Measurements from ENCODE around the gene CACNB4.

CACNB4 gene

DNA sequence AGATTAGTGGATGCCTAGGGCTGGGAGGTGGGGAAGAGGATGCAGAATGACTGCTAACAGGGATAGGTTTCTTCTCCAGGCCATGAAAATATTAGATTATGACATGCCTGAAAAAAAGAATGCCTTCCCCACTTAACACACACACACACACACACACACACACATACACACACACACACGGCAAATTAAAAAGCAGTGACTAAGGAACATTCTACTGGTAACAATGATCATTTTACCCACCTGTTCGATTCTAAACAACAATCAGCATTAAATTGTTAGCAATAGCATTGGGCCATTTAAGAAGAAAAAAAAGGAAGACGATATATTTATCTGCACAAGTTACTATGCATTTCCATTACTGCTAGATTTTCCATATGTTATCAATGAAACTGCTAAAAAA lies 10.8 kb downstream of the CACNB4 start:
- no peak for DNase-seq

GRCh38 chr2:152086231-152086630 lies 12.6 kb downstream of the CACNB4 start:
- DNase-seq = no peak

GRCh38 chr2:152084076-152084475 lies 14.8 kb downstream of the CACNB4 start:
- DNase-seq = no peak

GRCh38 chr2:152083202-152083875 lies 15.5 kb downstream of the CACNB4 start:
- no peak for DNase-seq

DNA sequence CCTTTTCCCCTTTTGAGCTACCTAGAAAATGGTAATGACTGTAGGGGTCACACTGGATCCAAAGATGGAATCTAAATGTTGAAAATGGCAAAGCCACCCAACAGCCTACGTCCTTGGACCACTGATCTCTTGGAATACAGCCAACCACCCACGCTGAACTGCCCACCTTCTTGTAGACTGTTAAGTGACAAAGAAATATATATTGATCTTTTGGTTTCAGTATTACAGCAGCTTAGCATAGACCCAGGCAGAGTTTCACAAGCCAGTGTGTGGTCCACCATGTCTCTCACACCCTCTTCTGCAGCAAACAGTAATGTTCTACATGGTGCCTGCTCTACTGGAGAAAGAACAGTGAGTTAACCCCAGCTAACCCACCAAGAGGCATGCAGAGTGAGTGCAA lies 20.2 kb downstream of the CACNB4 start:
- no peak for DNase-seq

DNA sequence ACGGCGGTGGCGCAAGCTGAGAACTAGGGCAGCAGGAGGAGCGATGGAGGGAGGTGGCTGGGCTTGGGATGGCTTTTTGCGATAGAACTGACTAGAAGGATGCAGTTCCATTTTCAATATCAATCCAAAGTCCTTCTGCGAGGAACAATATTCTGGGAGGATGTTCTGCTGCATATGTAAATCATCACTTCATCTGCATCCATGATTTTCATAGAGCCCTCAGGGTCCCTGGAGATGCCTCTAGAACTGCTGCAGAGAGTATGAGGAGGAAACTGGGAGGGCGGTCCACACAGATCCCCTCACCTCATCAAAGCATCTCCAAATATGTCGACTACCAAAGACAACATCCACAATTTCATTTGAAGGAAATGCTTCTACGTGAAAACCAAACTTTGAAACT lies 20.8 kb downstream of the CACNB4 start:
- DNase-seq = no peak

- DNase-seq = no peak
Observed at GRCh38 chr2:152075461-152076050, 23.3 kb downstream of the CACNB4 start.

GRCh38 chr2:152072011-152072410 lies 26.8 kb downstream of the CACNB4 start:
- DNase-seq = no peak

DNA sequence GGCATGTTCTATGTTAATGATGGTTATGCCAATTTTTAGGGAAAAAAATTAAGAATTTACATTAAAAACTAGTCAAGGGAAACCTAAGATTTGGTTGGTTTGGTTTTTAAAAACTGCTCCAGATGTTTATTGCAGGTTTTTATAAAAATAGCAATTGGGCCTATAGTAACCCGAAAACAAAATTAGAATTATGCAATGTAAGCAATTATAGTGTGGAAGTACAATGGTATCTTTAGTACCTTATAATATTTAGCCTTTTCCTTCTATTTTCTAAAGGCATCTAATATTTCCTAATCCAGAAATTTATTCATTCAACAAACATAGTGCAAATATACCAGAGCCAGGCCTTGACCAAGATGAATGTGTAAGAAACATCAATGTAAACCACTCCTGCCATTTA lies 27.3 kb downstream of the CACNB4 start:
- DNase-seq = no peak

GRCh38 chr2:152071092-152071491 lies 27.8 kb downstream of the CACNB4 start:
- DNase-seq = no peak

DNA sequence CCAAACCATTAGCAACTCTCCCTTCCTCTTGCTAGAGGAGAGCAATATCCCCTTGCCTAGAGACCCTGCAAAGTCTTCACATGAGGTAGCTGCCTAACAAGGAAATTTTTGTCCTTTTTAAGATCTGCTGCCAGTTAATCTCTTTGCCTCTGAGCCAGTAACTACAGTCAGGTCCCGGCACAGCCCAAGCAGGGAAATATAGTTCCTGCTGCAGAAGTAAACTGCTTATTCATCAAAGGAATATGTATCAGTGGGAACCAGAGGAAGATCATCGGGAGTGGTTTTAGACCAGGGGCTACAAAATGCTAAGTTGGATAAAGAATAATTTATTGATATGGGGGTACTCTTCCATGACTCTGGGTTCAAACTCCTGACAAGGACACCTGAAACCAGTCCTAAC lies 30.6 kb downstream of the CACNB4 start:
- DNase-seq = no peak

DNA sequence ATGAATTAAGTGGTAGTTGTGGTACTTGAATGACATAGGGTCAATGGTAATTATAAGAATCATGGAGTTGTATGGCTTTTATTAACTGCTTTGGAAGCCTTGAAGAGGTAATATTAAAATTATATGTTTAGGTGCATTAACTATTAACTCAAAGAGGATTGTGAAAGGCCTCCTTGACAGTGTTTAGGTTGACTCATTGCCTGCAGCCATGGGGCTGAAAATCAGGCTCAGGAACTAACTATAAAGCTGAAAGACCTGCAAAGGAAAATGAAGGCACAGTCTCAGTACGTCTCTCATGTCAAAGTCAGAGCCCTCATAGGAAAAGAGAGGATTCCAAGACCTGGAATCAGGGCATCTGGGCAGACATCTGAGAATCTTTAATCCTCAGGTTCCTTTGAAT lies 31.0 kb downstream of the CACNB4 start:
- no peak for DNase-seq

DNA sequence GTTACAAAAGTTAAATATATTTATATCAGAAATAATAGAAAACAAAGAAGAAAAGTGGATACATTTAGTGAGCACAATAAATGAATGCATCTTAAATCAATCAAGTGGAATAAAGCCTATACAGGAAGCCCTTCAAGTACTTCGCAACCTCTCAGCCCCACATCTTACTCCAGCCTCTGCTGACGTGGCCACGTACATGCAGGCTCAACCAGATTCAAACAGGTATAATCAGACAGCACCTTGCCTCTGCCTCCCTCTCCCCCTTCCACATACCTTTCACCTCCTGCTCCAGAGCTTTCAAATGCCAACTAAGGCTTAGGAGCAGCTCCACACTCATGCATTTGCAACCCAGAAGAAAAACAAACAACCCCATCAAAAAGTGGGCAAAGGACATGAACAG lies 32.9 kb downstream of the CACNB4 start:
- no peak for DNase-seq

- DNase-seq = no peak
Observed at GRCh38 chr2:152064001-152064400, 34.8 kb downstream of the CACNB4 start.

DNA sequence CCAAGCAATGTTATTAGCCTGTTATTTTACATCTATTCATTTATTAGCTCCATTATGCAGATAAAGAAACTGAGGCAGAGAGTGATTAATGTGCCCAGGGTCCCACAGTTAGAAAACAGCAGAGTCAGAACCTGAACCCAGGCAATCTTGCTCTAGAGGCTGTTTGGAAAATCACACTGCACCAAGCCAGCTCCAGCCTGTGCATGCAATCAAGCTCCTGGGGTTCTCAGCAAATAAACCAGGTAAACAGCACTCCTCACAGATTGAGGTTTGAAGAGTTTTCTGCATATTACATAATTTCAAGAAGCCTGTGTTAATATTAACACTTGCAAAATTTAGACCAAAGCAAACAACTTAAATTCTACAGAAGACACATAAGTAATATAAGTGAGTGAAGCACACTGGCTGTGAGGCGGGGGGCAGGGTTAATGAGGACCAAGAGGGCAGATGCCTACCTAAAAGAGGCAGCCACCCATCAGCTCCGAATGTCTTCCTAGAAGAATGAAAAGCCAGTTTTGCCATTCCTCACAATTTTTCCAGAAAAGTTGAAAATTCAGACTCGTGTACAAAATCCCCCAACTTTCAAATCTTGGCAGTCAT lies 35.4 kb downstream of the CACNB4 start:
- DNase-seq = no peak

- DNase-seq = no peak
Observed at GRCh38 chr2:152062125-152063091, 36.4 kb downstream of the CACNB4 start.

DNA sequence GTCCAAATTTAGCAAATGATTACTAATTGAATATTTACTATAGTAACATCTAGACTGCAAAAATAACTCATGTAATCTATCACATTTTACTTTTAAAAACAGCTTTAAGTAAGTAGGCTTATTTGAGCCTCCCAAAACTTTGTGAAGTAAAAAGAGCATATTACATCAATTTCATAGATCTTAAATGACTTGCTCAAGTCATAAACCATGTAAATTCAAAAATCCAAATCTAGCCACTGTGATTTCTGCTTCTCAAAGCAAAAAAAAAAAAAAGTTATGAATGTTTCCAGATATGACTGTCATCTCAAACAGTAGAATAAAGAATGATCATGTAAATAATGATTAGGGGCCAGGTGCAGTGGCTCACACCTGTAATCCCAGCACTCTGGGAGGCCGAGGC lies 37.5 kb downstream of the CACNB4 start:
- no peak for DNase-seq

DNA sequence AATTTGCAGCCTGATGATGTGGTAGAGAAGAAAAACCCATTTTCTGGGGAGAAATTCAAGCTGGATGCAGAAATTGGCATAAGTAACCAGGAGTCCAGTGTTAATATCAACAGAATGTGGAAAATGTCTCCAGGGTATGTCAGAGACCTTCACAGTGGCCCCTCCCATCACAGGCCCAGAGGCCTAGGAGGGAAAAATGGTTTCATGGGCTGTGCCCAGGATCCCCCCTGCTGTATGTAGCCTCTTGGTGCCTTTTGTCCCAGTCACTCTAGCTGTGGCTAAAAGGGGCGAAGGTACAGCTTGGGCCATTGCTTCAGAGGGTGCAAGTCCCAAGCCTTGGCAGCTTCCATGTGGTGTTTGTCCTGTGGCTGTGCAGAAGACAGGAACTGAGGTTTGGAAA lies 40.2 kb downstream of the CACNB4 start:
- no peak for DNase-seq

GRCh38 chr2:152056418-152056817 lies 42.4 kb downstream of the CACNB4 start:
- DNase-seq = no peak

DNA sequence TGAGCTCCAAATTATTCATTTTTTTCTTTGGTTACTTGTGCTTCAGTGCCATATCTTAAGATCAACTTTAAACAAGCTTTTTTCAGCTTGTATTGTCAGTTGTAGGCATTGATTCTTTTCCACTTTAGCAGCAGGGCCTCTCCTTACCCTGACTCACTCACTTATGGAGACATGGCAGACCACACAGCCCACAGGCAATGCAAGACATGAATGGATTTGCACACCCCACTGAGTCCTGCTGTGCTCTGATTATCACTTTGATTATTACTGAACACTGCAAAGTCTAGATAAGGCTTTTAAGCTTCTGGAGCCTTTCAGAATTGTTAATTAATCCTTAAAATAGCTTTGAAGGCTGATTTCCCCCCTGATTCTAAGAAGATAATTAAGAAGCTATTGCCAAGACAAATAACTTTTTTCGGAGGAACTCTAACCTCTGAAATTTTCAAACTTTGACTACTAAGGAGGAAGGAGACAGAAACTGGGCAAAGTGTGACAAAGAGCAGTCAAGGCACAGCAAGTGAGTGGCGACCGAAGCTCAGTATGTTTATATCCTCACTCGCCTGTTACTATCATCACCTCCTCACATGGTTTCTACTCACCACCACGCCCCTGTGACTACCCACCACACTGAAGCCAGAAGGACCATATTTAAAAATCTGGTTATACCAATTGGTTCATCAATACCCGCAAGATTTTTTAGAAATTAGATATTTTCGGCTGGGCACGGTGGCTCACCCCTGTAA lies 43.3 kb downstream of the CACNB4 start:
- no peak for DNase-seq

GRCh38 chr2:152054593-152054992 lies 44.3 kb downstream of the CACNB4 start:
- DNase-seq = no peak

DNA sequence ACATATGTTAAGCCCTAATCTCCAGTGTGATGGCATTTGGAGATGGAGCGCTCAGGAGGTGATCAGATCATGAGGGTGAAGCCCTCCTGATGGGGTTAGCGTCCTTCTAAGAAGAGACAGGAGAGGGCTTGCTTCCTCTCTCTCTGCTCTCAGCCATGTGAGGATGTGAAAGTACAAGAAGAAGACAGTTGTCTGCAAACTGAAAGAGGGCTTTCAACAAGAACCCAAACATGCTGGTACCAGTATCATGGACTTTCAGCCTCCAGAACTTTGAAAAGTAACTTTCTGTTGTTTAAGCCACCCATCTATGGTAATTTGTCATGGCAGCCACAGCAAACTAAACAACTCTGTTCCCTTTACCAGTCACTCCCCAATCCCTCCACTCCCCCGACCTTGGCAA lies 47.4 kb downstream of the CACNB4 start:
- no peak for DNase-seq

DNA sequence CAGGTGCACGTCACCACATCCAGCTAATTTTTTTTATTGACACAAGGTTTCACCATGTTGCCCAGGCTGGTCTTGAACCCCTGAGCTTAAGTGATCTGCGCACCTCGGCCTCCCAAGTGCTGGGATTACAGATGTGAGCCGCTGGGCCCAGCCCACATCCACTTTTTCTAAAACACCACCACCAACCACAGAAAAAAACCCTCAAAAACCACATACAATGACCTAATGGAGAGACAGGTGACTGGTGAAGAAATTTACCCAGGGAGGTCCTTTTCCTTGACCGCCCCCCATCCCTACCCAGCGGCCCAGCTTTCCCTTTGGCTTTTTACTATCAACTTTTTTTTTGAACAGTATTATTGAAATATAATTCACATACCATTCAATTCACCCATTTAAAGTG lies 47.9 kb downstream of the CACNB4 start:
- DNase-seq = no peak
